GM18508 (cell line): Measurements from ENCODE around the gene CYBA.

Experiments used
- ATAC-seq: cut with Tn5 transposase; IDR thresholded peaks from one replicate; pipeline ENCODE4 v1.9.1; 2021; ENCODE audit warnings: moderate number of reproducible peaks; ENCODE audit not compliant: insufficient read depth, unreplicated experiment

The CYBA gene

DNA sequence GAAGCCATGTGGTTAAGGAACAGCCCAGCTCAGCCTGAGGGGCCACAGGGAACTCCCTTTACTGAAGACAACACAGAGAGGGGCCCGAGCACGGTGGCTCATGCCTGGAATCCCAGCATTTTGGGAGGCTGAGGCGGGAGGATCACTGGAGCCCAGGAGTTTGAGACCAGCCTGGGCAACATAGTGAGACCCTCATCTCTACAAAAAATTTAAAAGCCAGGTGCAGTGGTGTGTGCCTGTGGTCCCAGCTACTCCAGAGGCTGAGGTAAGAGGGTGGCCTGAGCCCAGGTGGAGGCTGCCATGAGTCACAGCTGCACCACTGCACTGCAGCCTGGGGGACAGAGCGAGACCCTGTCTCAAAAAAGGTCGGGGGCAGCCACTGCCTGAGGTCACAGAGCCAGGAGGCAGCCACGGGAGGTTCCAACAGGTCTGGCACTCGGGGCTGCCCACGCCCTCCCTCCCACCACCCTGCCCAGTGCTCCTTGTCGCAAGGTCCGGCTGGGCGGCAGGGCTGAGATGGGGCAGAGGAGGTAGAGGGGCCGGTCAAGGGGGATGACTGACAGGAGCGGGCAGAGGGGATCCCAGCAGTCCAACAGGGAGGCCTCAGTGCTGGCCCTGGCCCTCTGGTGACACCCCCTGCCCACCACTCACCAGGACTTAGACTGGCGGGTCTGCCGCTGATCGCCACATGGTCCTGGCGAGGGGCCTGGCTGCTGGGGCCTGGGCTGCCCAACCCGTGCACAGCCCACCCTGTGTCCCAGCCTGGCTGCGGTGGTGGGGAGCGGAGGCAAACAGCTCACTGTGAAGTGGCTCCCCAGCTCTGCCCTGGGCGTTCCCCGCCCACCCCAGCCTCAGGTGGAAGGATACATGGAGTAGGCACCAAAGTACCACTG, 3.4 kb downstream of the CYBA start:
- ATAC-seq = no peak

GRCh38 chr16:88646345-88647034, 4.4 kb downstream of the CYBA start:
- no peak for ATAC-seq

GRCh38 chr16:88645941-88646340, 4.9 kb downstream of the CYBA start:
- no peak for ATAC-seq

GRCh38 chr16:88645455-88645854, 5.4 kb downstream of the CYBA start:
- no peak for ATAC-seq

- ATAC-seq = no peak
Measured at GRCh38 chr16:88643644-88643932, 7.3 kb downstream of the CYBA start.

- no peak for ATAC-seq
Measured at GRCh38 chr16:88642881-88643643, 7.8 kb downstream of the CYBA start.

DNA sequence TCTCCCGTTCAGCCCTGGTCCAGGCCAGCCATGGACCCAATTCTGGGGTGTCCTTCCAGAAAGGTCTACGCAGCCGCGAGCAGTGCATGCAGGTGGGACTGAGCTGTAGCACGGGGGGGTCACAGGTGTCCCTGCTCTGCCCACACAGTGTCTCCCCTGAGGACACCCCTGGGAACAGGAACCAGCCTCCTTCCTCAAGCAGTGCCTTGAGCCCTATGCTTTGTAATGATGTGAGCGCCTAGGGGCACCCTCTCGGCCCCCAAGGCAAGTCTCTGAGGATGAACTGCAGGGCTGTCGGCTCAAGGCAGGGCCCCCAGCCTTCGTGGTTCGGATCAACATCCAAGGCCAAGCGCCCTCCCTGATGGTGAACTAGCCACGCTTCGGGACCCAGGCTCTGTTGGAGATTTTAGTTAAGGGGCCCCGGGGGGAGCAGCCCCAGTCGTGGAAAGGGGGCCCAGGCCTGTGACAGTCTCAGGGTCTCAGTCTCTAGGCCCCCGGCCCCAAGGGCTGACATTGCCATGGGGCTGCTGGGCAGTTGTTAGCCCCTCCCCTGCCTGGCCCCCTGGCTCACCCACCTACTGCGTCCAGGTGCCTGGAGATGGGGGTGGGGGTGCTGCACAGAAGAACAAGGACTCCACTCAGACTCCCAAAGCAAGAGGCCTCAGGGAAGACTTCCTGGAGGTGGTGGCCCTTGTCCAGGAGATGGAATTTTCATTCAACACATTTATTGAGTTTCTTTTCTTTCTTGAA, 10.2 kb downstream of the CYBA start:
- no peak for ATAC-seq

DNA sequence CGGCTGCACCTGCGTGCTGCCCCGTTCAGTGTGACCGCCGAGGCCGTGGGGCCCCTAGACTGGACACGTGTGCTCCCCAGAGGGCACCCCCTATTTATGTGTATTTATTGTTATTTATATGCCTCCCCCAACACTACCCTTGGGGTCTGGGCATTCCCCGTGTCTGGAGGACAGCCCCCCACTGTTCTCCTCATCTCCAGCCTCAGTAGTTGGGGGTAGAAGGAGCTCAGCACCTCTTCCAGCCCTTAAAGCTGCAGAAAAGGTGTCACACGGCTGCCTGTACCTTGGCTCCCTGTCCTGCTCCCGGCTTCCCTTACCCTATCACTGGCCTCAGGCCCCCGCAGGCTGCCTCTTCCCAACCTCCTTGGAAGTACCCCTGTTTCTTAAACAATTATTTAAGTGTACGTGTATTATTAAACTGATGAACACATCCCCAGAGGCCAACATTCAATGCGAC, 10.8 kb downstream of the CYBA start:
- no peak for ATAC-seq

DNA sequence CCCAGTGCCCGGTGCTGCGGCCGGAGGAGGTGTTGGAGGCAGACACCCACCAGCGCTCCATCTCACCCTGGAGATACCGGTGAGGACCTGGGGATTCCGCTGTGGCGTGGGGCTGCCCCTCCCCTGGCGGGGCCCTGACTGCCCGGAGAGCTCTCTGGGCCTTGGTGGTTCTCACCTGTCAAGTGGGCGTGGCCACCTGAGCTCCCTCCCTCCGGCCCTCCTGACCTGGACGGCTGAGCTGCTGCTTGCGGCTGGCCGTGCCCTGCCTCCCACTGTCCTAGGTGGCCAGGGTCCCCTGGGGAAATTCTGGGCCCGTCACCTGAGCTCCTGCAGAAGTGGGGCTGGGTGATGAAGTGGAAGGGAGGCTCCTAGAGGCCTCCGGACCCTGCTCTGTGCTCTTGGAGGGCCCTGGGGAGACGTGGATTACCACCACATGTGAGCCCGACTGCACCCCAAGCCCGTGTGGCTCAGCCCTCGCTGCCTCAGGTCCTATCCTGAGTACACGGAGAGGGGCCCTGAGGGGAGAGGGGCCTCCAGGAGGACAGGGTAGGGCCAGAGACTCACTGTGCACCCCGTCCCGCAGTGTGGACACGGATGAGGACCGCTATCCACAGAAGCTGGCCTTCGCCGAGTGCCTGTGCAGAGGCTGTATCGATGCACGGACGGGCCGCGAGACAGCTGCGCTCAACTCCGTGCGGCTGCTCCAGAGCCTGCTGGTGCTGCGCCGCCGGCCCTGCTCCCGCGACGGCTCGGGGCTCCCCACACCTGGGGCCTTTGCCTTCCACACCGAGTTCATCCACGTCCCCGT, 11.4 kb downstream of the CYBA start:
- ATAC-seq = no peak

GRCh38 chr16:88638323-88639230, 12.3 kb downstream of the CYBA start, which contains the start of gene IL17C:
Gene IL17C (plus strand): TSS chr16:88638572. CDS start chr16:88638642, 70 bp downstream.
- no peak for ATAC-seq

DNA sequence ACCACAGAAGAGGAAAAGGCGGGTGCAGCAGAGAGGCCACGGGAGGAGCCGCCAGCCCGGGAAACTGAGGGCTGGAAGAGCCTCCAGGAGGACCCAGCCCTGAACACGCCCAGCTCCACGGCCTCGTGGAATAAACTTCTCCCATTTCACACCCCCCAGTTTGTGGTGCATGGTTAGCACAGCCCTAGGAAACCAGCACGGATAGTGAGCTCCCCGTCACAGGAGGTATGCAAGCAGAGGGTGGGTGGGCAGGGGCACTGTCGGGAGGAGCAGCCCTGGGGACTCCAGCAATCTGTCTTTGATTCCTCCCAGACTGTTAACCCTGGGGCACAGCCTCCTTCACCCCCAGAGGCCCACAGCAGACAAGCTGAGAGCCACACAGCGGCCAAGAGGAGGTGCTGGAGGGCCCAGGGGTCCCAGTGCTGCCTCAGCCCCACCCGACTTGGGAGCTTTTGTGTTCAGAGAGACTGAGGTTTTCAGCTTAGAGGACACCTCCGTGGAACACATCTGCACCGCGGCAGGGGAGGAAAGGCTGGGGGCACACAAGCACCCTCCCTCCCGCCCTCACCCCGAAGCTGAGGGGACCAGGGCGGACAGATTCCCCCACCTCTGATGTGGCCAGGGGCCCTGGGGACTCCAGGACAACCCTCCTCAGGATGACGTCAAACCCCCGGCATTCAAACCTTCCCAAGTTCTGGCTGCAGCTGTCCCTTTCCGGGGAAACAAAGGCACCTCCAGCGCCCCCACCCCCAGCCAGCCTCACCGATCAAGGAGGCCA, 14.2 kb downstream of the CYBA start:
- no peak for ATAC-seq

DNA sequence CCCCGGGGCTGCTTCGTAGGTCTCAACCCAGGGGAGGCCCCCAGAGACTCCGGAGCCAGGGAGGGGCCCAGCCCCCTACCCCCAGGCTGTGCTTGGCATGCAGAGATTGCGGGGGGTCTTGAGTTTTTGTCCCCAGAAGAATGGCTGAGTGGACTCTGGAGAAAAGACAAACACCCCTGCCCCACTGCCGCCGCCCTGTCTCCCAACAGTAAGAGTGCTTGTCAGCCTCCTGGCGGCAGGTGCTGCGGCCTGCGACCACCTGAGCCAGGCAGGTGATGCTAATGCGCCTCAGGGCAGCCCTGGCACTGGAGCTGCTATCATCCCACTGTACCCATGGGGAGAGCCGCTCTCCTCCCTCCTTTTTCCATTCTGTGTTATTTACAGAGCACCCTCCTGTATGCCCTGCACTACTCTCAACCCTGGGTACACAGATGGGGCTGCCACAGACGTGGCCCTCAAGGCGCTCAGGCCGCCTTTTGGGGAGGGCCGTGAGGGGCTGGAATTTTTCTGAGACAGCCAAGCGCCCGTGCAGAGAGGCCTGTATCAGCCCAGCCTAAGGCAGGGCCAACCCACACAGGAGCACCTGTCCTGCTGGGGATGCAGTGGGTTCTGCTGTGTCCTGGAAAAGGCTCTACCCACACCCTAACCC, 15.1 kb downstream of the CYBA start:
- no peak for ATAC-seq

DNA sequence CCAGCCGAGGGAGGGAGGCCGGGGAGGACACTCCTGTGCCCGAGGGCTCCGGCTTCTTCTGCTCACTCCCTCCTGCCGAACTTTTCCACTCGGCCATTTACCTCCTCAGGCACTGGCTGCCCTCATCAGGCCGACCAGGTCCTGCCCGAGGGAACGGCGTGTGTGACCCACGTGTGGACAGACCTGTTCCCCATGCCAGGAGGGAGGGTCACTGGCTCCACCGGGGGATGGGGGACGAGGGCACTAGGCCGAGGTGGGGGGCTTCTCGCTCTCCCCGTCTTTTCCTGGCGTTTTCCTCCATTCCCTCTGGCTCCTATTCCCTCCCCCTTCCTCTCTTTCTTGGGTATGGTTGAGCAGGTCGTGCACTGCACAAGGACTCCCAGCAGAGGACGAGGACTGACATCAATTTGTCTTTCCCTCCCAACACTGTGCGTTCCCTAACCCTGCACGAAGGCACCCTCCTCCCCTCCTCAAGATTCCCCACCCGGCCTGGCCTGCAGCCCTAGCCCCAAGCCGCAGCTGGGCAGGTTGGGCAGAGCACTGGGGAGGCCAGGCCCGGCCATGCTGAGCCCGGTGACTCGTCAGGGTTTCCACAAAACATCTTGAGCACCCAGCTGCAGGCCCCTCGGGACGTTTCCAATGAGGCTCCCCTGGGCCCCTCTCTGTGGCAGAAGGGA, 15.7 kb downstream of the CYBA start:
- ATAC-seq = no peak

DNA sequence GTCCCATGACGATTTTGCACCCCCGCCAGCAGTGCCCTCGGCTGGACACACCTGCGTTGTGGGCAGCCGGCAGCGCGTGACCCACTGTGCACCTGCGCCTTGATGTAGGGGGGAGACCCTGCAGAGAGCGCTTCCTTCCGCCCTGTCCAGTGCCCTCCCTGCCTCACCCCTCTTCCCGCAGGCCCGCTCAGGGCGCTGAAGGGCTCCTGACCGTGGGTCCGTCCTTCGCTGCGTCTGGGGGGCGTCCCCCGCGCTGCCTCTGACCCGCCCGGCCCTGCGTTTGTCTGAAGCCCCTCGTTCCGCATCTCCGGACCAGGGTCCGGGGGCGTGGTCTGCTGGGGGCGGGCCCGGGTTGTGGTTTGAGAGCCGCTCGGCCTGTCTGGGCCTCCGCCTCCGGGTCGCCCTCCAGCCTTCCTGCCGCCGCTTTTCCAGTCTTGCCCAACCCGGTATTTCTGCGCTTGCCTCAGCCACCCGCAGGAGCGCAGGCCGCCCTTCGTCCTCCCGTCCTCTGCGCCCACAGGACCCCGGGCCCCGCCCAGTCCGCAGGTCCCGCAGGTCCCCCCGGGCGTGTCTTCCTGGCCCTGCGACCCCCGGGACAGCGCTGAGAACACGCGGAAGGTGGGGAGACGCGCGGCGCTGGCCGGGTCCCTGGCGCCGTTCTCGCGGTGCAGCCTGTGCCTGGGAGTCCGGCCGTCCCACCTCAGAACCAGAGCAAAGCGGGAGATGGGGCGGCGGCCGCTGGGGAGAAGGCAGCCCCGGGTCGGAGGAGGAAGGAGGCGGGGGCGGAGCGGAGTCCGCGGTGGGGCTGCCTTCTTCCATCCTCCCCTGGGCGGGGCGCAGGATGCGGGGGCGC, 16.5 kb downstream of the CYBA start:
- ATAC-seq = no peak

DNA sequence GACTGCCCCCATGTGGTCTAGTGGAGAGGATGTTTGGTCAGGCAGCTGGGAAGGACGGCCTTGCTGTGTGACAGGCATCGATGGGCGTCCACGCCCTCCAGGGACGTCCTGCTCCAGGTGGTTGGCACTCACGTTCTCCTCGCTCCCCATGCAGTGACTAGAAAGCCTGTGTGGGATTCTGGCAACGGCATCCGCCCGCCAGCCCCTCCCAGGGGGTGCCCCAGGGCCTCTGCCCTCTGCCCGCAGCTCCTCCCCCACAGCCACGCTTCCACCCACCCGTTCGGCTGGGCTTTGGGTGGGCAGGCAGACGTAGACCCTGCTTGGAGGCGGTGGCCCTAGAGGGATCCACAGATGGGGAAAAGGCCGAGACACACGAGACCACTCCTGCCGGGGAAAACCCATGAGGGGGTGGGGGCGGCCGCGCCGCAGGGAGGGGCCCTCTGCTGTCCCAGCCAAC, 17.1 kb downstream of the CYBA start:
- no peak for ATAC-seq

DNA sequence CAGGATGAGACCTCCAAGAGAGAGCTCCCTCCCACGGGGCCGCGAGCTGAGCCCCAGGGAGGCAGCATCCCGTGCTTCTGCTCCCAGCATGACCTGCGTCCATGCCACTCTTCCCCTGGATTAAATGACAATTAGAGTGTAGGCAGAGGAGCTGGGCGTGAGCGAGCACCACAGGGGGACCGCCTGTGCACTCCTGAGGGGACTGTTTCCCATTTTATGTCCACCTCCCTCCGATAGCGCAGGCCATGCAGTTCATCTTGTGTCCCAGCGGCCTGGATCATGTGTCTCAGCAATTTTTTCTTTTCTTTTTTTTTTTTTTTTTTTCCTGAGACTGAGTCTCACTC, 18.3 kb downstream of the CYBA start:
- ATAC-seq = no peak
